HUDEP-2 (cell line): ENCODE data around the gene PPP1R14D.

Source experiments
- DNase-seq, 76 experiments: peaks; one replicate each; lab custom pipeline; 2025; ENCODE audit not compliant: unreplicated experiment in 76 of 76; lab: John Stamatoyannopoulos, UW

PPP1R14D gene

GRCh38 chr15:40823572-40824343 lies 4.8 kb downstream of the PPP1R14D start:
- DNase-seq: no peak

- no peak for DNase-seq
Observed at GRCh38 chr15:40821195-40821594, 7.3 kb downstream of the PPP1R14D start.

- DNase-seq: no peak
Observed at GRCh38 chr15:40819048-40819447, 9.5 kb downstream of the PPP1R14D start.

GRCh38 chr15:40815042-40815698 lies 13.3 kb downstream of the PPP1R14D start:
- no peak for DNase-seq

- DNase-seq: no peak
Observed at GRCh38 chr15:40812721-40813425, 15.6 kb downstream of the PPP1R14D start.

GRCh38 chr15:40808861-40809450 lies 19.6 kb downstream of the PPP1R14D start:
- DNase-seq: no peak

- no peak for DNase-seq
Observed at GRCh38 chr15:40807888-40808461, 20.5 kb downstream of the PPP1R14D start.

- DNase-seq: peak; percentile 22 to 95 (median 90)
Observed at GRCh38 chr15:40807028-40807887, 21.2 kb downstream of the PPP1R14D start, which contains the start of the genes DNAJC17 and ZFYVE19. TSS of gene DNAJC17 (minus strand) at chr15:40807473. CDS start at chr15:40807446, 27 bp downstream. TSS of gene ZFYVE19 (plus strand) at chr15:40807089. CDS start at chr15:40807590, 501 bp downstream.

GRCh38 chr15:40806672-40807027 lies 21.9 kb downstream of the PPP1R14D start:
- peak in 1 of 76 experiments; percentile 38 for DNase-seq

GRCh38 chr15:40803688-40804087 lies 24.8 kb downstream of the PPP1R14D start:
- DNase-seq: no peak

- no peak for DNase-seq
Observed at GRCh38 chr15:40803076-40803475, 25.4 kb downstream of the PPP1R14D start.

- no peak for DNase-seq
Observed at GRCh38 chr15:40799523-40799922, 29.0 kb downstream of the PPP1R14D start.

- no peak for DNase-seq
Observed at GRCh38 chr15:40796512-40796911, 32.0 kb downstream of the PPP1R14D start.

- DNase-seq: no peak
Observed at GRCh38 chr15:40796041-40796440, 32.5 kb downstream of the PPP1R14D start.

GRCh38 chr15:40793216-40793989 lies 35.1 kb downstream of the PPP1R14D start:
- DNase-seq: peak in 62 of 76 experiments; percentile 11 to 69 (median 39)

GRCh38 chr15:40792394-40792793 lies 36.1 kb downstream of the PPP1R14D start:
- no peak for DNase-seq

- no peak for DNase-seq
Observed at GRCh38 chr15:40790718-40791117, 37.8 kb downstream of the PPP1R14D start.

GRCh38 chr15:40789999-40790398 lies 38.5 kb downstream of the PPP1R14D start:
- no peak for DNase-seq

GRCh38 chr15:40789119-40789518 lies 39.4 kb downstream of the PPP1R14D start:
- DNase-seq: no peak
